ENCODE data around the gene SPAG4.

DNA sequence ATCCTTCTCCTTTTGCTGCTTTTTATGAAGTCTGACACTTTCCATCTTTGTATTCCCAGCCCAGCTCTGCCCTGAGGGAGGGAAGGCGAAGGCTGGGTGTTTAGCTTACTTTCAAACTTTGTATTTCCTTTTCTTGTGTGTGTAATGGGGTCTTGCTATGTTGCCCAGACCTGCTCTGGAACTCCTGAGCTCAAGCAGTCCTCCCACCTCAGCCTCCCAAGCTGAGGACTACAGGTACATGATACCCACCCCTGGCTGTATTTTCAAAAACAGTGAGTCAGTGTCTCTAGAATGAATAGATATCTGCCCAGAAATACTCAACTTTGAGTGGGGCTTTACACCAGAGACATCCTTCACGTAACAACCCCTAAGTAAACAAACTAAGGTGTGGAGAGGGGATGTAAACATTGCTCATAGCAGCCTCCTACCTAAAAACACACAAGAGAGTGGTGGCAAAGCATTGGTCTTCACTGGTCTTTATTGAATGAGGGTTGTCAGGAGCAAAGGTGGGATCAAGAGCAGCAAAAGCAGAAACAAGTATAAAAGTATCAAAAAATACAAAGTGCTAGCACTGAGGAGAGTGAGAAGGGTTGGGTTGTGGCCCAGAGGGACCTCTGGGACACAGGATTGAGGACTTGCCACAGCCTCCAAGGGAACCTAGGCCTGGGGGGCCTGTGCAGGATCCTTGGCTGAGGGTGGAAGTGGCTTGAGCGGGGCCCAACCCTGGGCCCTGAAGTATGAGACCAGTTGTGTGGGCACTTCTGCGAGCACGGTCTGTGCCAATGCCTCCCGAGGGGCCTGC, 10.2 kb downstream of the SPAG4 start:
- TF ChIP-seq, protein P1, sequence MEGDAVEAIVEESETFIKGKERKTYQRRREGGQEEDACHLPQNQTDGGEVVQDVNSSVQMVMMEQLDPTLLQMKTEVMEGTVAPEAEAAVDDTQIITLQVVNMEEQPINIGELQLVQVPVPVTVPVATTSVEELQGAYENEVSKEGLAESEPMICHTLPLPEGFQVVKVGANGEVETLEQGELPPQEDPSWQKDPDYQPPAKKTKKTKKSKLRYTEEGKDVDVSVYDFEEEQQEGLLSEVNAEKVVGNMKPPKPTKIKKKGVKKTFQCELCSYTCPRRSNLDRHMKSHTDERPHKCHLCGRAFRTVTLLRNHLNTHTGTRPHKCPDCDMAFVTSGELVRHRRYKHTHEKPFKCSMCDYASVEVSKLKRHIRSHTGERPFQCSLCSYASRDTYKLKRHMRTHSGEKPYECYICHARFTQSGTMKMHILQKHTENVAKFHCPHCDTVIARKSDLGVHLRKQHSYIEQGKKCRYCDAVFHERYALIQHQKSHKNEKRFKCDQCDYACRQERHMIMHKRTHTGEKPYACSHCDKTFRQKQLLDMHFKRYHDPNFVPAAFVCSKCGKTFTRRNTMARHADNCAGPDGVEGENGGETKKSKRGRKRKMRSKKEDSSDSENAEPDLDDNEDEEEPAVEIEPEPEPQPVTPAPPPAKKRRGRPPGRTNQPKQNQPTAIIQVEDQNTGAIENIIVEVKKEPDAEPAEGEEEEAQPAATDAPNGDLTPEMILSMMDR (IDR thresholded peaks at IDR 0.05), result no peak
- TF ChIP-seq POLR2A (IDR thresholded peaks at IDR 0.05), result no peak

All from esophagus squamous epithelium (tissue), 4 donors.